ENCODE measurements around the gene ATXN7L2.

- TF ChIP-seq POLR2AphosphoS5 (IDR thresholded peaks at IDR 0.05): no peak
- TF ChIP-seq CTCF (IDR thresholded peaks at IDR 0.05): no peak
- no peak for TF ChIP-seq POLR2A (IDR thresholded peaks at IDR 0.05)
Measured at GRCh38 chr1:109501644-109502363, 18.1 kb downstream of the ATXN7L2 start.

All from gastroesophageal sphincter (tissue), 3 donors.